ENCODE measurements around the gene FAM120A.

FAM120A gene

DNA sequence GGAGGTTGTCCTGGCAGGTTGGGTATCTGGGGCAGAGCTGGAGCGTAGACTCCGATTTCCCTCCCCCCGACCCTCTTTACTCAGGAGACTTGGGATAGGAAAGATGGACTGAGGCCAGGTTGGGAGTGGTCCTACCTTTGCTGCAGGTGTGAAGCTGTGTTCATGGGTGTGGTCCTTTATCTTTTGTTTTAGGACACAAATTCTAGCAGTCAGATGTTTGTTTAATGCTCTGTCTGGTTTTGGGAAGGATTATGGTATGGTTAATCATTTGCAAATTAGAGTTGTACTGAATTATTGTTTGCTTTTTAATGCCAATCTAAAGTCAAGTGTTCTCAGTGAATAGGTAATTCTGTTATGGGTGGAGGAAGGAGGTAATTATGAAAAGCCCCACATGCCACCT lies 16.0 kb downstream of the FAM120A start:
- TF ChIP-seq SIN3A (IDR thresholded peaks at IDR 0.05; ENCODE audit: borderline replicate concordance, insufficient read depth, low read length) (no peak), POLR2AphosphoS5 (IDR thresholded peaks at IDR 0.05; ENCODE audit: low read depth, low read length) (no peak), REST (IDR thresholded peaks at IDR 0.05; ENCODE audit: insufficient read depth in 1 of 2, low read depth in 2 of 2, low read length in 2 of 2) (no peak), TAF1 (IDR thresholded peaks at IDR 0.05; ENCODE audit: borderline replicate concordance, insufficient read depth, low read length) (no peak), FOXP2 (optimal IDR thresholded peaks at IDR 0.05; ENCODE audit: borderline replicate concordance, extremely low read depth, extremely low read length, insufficient read depth) (no peak)

DNA sequence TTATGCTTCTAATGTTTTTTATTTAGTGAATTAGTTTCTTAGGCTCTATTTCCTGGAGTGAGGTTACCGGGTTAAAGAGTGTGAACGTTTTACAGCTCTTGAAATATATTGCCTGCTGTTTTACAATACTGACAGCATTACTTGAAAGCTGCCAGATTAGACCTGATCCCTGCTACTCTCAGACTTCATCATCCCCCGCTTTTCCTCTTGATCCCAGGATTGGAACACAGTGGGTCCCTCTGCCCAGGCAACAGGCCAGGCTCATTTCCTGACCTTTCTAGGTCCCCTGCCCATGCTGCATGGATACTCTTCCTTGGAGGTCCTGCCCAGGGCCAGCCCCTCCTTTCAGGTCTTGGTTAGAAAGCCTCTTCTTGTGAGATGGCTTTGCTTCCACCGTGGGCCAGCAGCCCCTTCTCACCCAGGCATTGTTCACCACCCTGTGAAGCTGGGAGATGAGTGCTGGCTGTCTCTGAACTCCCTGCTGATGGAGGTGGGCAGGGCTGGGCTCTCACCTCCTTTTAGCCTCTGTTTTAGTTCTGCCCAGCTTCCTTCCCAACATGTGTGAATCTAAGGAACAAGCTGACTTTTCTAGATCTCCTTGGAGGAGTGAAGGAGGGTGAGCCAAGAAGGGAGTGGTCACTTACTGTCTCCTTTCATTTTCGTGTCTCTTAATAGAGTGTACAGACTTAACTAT lies 17.4 kb downstream of the FAM120A start:
- TF ChIP-seq REST (IDR thresholded peaks at IDR 0.05; ENCODE audit: insufficient read depth in 1 of 2, low read depth in 2 of 2, low read length in 2 of 2) (no peak), FOXP2 (optimal IDR thresholded peaks at IDR 0.05; ENCODE audit: borderline replicate concordance, extremely low read depth, extremely low read length, insufficient read depth) (no peak)

GRCh38 chr9:93470391-93470790 lies 18.9 kb downstream of the FAM120A start:
- no peak for TF ChIP-seq SIN3A (IDR thresholded peaks at IDR 0.05; ENCODE audit: borderline replicate concordance, insufficient read depth, low read length)
- no peak for TF ChIP-seq FOXP2 (optimal IDR thresholded peaks at IDR 0.05; ENCODE audit: borderline replicate concordance, extremely low read depth, extremely low read length, insufficient read depth)
- TF ChIP-seq REST (IDR thresholded peaks at IDR 0.05; ENCODE audit: insufficient read depth in 1 of 2, low read depth in 2 of 2, low read length in 2 of 2) = no peak
- TF ChIP-seq TAF1 (IDR thresholded peaks at IDR 0.05; ENCODE audit: borderline replicate concordance, insufficient read depth, low read length) = no peak
- TF ChIP-seq POLR2AphosphoS5 (IDR thresholded peaks at IDR 0.05; ENCODE audit: low read depth, low read length) = no peak

- no peak for TF ChIP-seq FOXP2 (optimal IDR thresholded peaks at IDR 0.05; ENCODE audit: borderline replicate concordance, extremely low read depth, extremely low read length, insufficient read depth)
- TF ChIP-seq SIN3A (IDR thresholded peaks at IDR 0.05; ENCODE audit: borderline replicate concordance, insufficient read depth, low read length) = no peak
- no peak for TF ChIP-seq POLR2AphosphoS5 (IDR thresholded peaks at IDR 0.05; ENCODE audit: low read depth, low read length)
- TF ChIP-seq REST (IDR thresholded peaks at IDR 0.05; ENCODE audit: insufficient read depth in 1 of 2, low read depth in 2 of 2, low read length in 2 of 2) = no peak
- no peak for TF ChIP-seq TAF1 (IDR thresholded peaks at IDR 0.05; ENCODE audit: borderline replicate concordance, insufficient read depth, low read length)
Observed at GRCh38 chr9:93471124-93471523, 19.6 kb downstream of the FAM120A start.

GRCh38 chr9:93473411-93473810 lies 21.9 kb downstream of the FAM120A start:
- no peak for TF ChIP-seq REST (IDR thresholded peaks at IDR 0.05; ENCODE audit: insufficient read depth in 1 of 2, low read depth in 2 of 2, low read length in 2 of 2)
- no peak for TF ChIP-seq POLR2AphosphoS5 (IDR thresholded peaks at IDR 0.05; ENCODE audit: low read depth, low read length)
- no peak for TF ChIP-seq TAF1 (IDR thresholded peaks at IDR 0.05; ENCODE audit: borderline replicate concordance, insufficient read depth, low read length)
- no peak for TF ChIP-seq FOXP2 (optimal IDR thresholded peaks at IDR 0.05; ENCODE audit: borderline replicate concordance, extremely low read depth, extremely low read length, insufficient read depth)
- TF ChIP-seq SIN3A (IDR thresholded peaks at IDR 0.05; ENCODE audit: borderline replicate concordance, insufficient read depth, low read length) = no peak

All from PFSK-1 (cell line).